WTC11 (cell line): Measurements from ENCODE around the gene PPP1R14C. TPM values are rescaled to one million over a fixed set of nuclear protein-coding genes. Genes with fewer than 3 reads are reported as not detected.

Experiments
- ATAC-seq: fragments of 200-7000 bp; cut with Tn5 transposase; 2 replicates; pipeline ENCODE4 v1.10.0; 2021; ENCODE audit warnings: mild to moderate bottlenecking, moderate library complexity
- CTCF ChIA-PET: fragments of 300-600 bp; sonication (Branson Sonifier 250); formaldehyde crosslinking; loops from one replicate; lab custom pipeline; 2021; ENCODE audit warnings: antibody characterized with exemption; lab: Charles Lee
- POLR2A ChIA-PET: fragments of 350-600 bp; sonication (Branson Sonifier 250); formaldehyde crosslinking; loops from one replicate; lab custom pipeline; 2021; ENCODE audit warnings: antibody characterized with exemption; lab: Charles Lee
- DNase-seq: peaks from one replicate; pipeline ENCODE4 v3.0.0; 2021; ENCODE audit warnings: low spot score
- H3K27ac Mint-ChIP-seq: 2 replicates; pipeline ENCODE4 v1.8.0; 2021; ENCODE audit warnings: mixed read lengths
- H3K27me3 Mint-ChIP-seq: 2 replicates; pipeline ENCODE4 v1.8.0; 2021; ENCODE audit warnings: low read depth, mild to moderate bottlenecking, moderate library complexity, mixed read lengths
- H3K36me3 Mint-ChIP-seq: 2 replicates; pipeline ENCODE4 v1.8.0; 2021; ENCODE audit warnings: mixed read lengths
- H3K4me1 Mint-ChIP-seq: 2 replicates; pipeline ENCODE4 v1.8.0; 2022; ENCODE audit warnings: mixed read lengths
- H3K4me3 Mint-ChIP-seq: 2 replicates; pipeline ENCODE4 v1.8.0; 2021; ENCODE audit warnings: mild to moderate bottlenecking, moderate library complexity, mixed read lengths
- H3K9me3 Mint-ChIP-seq: 2 replicates; pipeline ENCODE4 v1.8.0; 2021; ENCODE audit warnings: mixed read lengths
- ARID4B ChIP-seq: sonication (generic); formaldehyde crosslinking; IDR thresholded peaks from 2 replicates; pipeline ENCODE4 v1.8.0; 2023; ENCODE audit warnings: missing genetic modification reagents, mild to moderate bottlenecking, borderline replicate concordance
- ERG ChIP-seq: fragments of 250-450 bp; sonication (Bioruptor Pico); IDR thresholded peaks from 2 replicates; pipeline ENCODE4 v1.8.0; 2021; ENCODE audit warnings: mild to moderate bottlenecking
- GRHL2 ChIP-seq: fragments of 250-450 bp; sonication (Bioruptor Pico); IDR thresholded peaks from 2 replicates; pipeline ENCODE4 v1.8.0; 2022; ENCODE audit warnings: mild to moderate bottlenecking, moderate library complexity; ENCODE audit not compliant: insufficient replicate concordance, severe bottlenecking
- HMGXB4 ChIP-seq: sonication (generic); formaldehyde crosslinking; IDR thresholded peaks from 2 replicates; pipeline ENCODE4 v1.8.1; 2023; ENCODE audit warnings: mild to moderate bottlenecking, moderate library complexity, missing genetic modification reagents
- TP53 ChIP-seq: sonication (generic); formaldehyde crosslinking; IDR thresholded peaks from 2 replicates; pipeline ENCODE4 v1.8.1; 2023; ENCODE audit warnings: mild to moderate bottlenecking, missing genetic modification reagents
- ZNF232 ChIP-seq: sonication (generic); formaldehyde crosslinking; IDR thresholded peaks from 2 replicates; pipeline ENCODE4 v1.8.0; 2022; ENCODE audit warnings: mild to moderate bottlenecking, missing genetic modification reagents
- ZNF425 ChIP-seq: fragments of 250-450 bp; sonication (Bioruptor Pico); conservative IDR thresholded peaks from 2 replicates; pipeline ENCODE4 v1.9.0; 2021; ENCODE audit warnings: mild to moderate bottlenecking
- total RNA-seq: library from RNA; stranded (reverse); gene quantifications from 3 replicates; pipeline ENCODE4 v1.2.3, GENCODE V29; 2021
- TF ChIP-seq, protein P1 (sequence below): sonication (generic); formaldehyde crosslinking; IDR thresholded peaks from 2 replicates; pipeline ENCODE4 v1.8.1; 2023; ENCODE audit warnings: mild to moderate bottlenecking, missing genetic modification reagents
- TF ChIP-seq, protein P2 (sequence below): sonication (generic); formaldehyde crosslinking; IDR thresholded peaks from 2 replicates; pipeline ENCODE4 v1.8.1; 2022; ENCODE audit warnings: low read depth, mild to moderate bottlenecking, moderate library complexity, missing genetic modification reagents, borderline replicate concordance

The PPP1R14C gene
- total RNA-seq, 1 experiment from 2014 or later = 1.1 TPM

GRCh38 chr6:150140236-150140969, 2.4 kb upstream of the PPP1R14C start (continued):
- TF ChIP-seq HMGXB4 (CRISPR knock-in tag) (no peak), ZNF425 (CRISPR knock-in tag) (no peak), ZNF232 (CRISPR knock-in tag) (no peak)

GRCh38 chr6:150142097-150142669, 661 bp upstream of the PPP1R14C start:
- ATAC-seq = peak; percentile 38
- Mint-ChIP-seq H3K9me3 (peaks cover 6% of the 10 kb centered on the region), H3K4me3 (peak overlapping the region; percentile 75), H3K4me1 (peaks cover 33% of the 10 kb centered on the region), H3K36me3 (no peaks in the 10 kb centered on the region), H3K27me3 (peaks cover 69% of the 10 kb centered on the region), H3K27ac (no peak overlapping the region)
- POLR2A ChIA-PET = no interaction called here
- TF ChIP-seq ERG (CRISPR knock-in tag) (no peak), ARID4B (CRISPR knock-in tag) (no peak), GRHL2 (CRISPR knock-in tag) (no peak), ZNF425 (CRISPR knock-in tag) (no peak), TP53 (CRISPR knock-in tag) (no peak)
- TF ChIP-seq, protein P1, sequence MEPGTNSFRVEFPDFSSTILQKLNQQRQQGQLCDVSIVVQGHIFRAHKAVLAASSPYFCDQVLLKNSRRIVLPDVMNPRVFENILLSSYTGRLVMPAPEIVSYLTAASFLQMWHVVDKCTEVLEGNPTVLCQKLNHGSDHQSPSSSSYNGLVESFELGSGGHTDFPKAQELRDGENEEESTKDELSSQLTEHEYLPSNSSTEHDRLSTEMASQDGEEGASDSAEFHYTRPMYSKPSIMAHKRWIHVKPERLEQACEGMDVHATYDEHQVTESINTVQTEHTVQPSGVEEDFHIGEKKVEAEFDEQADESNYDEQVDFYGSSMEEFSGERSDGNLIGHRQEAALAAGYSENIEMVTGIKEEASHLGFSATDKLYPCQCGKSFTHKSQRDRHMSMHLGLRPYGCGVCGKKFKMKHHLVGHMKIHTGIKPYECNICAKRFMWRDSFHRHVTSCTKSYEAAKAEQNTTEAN (CRISPR knock-in tag) = no peak
- TF ChIP-seq, protein P2, sequence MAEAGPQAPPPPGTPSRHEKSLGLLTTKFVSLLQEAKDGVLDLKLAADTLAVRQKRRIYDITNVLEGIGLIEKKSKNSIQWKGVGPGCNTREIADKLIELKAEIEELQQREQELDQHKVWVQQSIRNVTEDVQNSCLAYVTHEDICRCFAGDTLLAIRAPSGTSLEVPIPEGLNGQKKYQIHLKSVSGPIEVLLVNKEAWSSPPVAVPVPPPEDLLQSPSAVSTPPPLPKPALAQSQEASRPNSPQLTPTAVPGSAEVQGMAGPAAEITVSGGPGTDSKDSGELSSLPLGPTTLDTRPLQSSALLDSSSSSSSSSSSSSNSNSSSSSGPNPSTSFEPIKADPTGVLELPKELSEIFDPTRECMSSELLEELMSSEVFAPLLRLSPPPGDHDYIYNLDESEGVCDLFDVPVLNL = no peak
- CTCF ChIA-PET = interaction anchor here (1.4 to 2.3 kb wide), 2 partner anchors 61 to 71 kb away, joined by 5 to 11 read pairs; no protein-coding TSS in a partner anchor
- DNase-seq = no peak
